GM12878 (cell line): ENCODE results near the gene CCR7. TPM values are rescaled to one million over a fixed set of nuclear protein-coding genes. Genes with fewer than 3 reads are reported as not detected.

Source experiments
- BCL3 ChIP-seq: IDR thresholded peaks from 2 replicates; pipeline ENCODE4 v1.6.1; 2011; ENCODE audit warnings: borderline replicate concordance, low read depth, mild to moderate bottlenecking, moderate library complexity, low read length; ENCODE audit not compliant: insufficient read depth, poor library complexity, severe bottlenecking
- CHD1 ChIP-seq: IDR thresholded peaks from 2 replicates; pipeline ENCODE4 v1.6.1; 2012; ENCODE audit warnings: low read depth, low read length, improper control_type of control experiment
- E2F8 ChIP-seq: fragments of 450-650 bp; IDR thresholded peaks from 2 replicates; pipeline ENCODE4 v1.6.1; 2018; ENCODE audit warnings: mild to moderate bottlenecking, low read depth, moderate library complexity; ENCODE audit not compliant: partially characterized antibody
- EP300 ChIP-seq, 2 experiments: fragments of 150-350 bp in 1 of 2; IDR thresholded peaks; 2 replicates each; pipeline ENCODE4 v1.6.1; 2011 to 2012; ENCODE audit warnings: low read depth in 2 of 2, low read length in 2 of 2, borderline replicate concordance in 1 of 2, improper control_type of control experiment in 1 of 2, inconsistent platforms in 1 of 2; ENCODE audit not compliant: control insufficient read depth in 1 of 2
- FOS ChIP-seq: IDR thresholded peaks from 3 replicates; pipeline ENCODE4 v1.6.1; 2011; ENCODE audit warnings: borderline replicate concordance; ENCODE audit not compliant: insufficient read length; ENCODE audit errors: extremely low read depth
- GATAD2B ChIP-seq: fragments of 450-650 bp; conservative IDR thresholded peaks from 2 replicates; pipeline ENCODE4 v1.6.1; 2017; ENCODE audit warnings: low read depth, mild to moderate bottlenecking, moderate library complexity
- HCFC1 ChIP-seq: fragments of 150-350 bp; IDR thresholded peaks from 2 replicates; pipeline ENCODE4 v1.6.1; 2014; ENCODE audit warnings: low read length
- HDAC2 ChIP-seq: fragments of 200-600 bp; sonication (generic); IDR thresholded peaks from 2 replicates; pipeline ENCODE4 v1.6.1; 2017
- IRF5 ChIP-seq: fragments of 450-650 bp; IDR thresholded peaks from 2 replicates; pipeline ENCODE4 v1.6.1; 2017; ENCODE audit warnings: borderline replicate concordance
- KDM1A ChIP-seq: fragments of 200-600 bp; sonication (generic); IDR thresholded peaks from 2 replicates; pipeline ENCODE4 v1.6.1; 2016; ENCODE audit warnings: borderline replicate concordance
- MTA3 ChIP-seq: IDR thresholded peaks from 2 replicates; pipeline ENCODE4 v1.6.1; 2012; ENCODE audit warnings: low read length, inconsistent platforms, borderline replicate concordance
- MYB ChIP-seq: fragments of 150-350 bp; IDR thresholded peaks from 2 replicates; pipeline ENCODE4 v1.6.1; 2014; ENCODE audit warnings: mild to moderate bottlenecking, low read depth, low read length, borderline replicate concordance
- PML ChIP-seq: IDR thresholded peaks from 2 replicates; pipeline ENCODE4 v1.6.1; 2012; ENCODE audit warnings: low read length, inconsistent platforms
- POLR2AphosphoS5 ChIP-seq: IDR thresholded peaks from 2 replicates; pipeline ENCODE4 v1.6.1; 2011; ENCODE audit warnings: mild to moderate bottlenecking, low read length, inconsistent platforms
- RUNX3 ChIP-seq: IDR thresholded peaks from 2 replicates; pipeline ENCODE4 v1.6.1; 2012; ENCODE audit warnings: low read length, inconsistent platforms
- SIN3A ChIP-seq: IDR thresholded peaks from 2 replicates; pipeline ENCODE4 v1.6.1; 2012; ENCODE audit warnings: low read depth, low read length, improper control_type of control experiment
- ZBTB11 ChIP-seq: fragments of 450-650 bp; formaldehyde crosslinking; IDR thresholded peaks from 2 replicates; pipeline ENCODE4 v1.5.0; 2022; ENCODE audit warnings: mild to moderate bottlenecking, missing genetic modification characterization
- ZNF687 ChIP-seq: fragments of 450-650 bp; IDR thresholded peaks from 2 replicates; pipeline ENCODE4 v1.6.1; 2017; ENCODE audit warnings: mild to moderate bottlenecking, moderate library complexity
- polyA plus RNA-seq, 11 experiments: library from polyadenylated mRNA; depleted of rRNA in 4 of 11; unstranded in 6 of 11; stranded (reverse) in 5 of 11; fragments of >200 nt; fragmentation: Nextera tagmentation in 4 of 11; fragmentation: Illumina TruSeq in 1 of 11; extraction: Ambion mirVana in 4 of 11; extraction: Trizol in 1 of 11; gene quantifications; 1 replicate in 1 of 11; 2 replicates in 10 of 11; pipeline versions ENCODE4 v1.2.1 to v1.2.3, GENCODE V29; 2011 to 2016; ENCODE audit warnings: inconsistent platforms in 2 of 11, missing spikeins in 2 of 11, low read depth in 1 of 11
- total RNA-seq, 4 experiments: library from RNA; depleted of rRNA in 3 of 4; stranded (reverse); fragments of >200 nt in 3 of 4; fragmentation: Illumina TruSeq in 1 of 4; extraction: Trizol in 1 of 4; gene quantifications; 2 replicates each; pipeline versions ENCODE4 v1.2.1 to v1.2.3, GENCODE V29; 2013 to 2021

CCR7 gene
- total and polyA plus RNA-seq, 10 of the 15 experiments (the other 5 are each of a cell fraction or from before 2014, with no cell fraction given) = 131 to 1,171 (median 260) TPM

- no peak for TF ChIP-seq ZNF687
- TF ChIP-seq BCL3 = no peak
- 0 out of 2 replicates have a peak, but pooled peaks have one; percentile 2 for TF ChIP-seq MTA3
- TF ChIP-seq RUNX3 = no peak
- no peak for TF ChIP-seq E2F8
- TF ChIP-seq KDM1A = no peak
- no peak for TF ChIP-seq IRF5
- no peak for TF ChIP-seq PML
- no peak for TF ChIP-seq SIN3A
- TF ChIP-seq CHD1 = 0 out of 2 replicates have a peak, but pooled peaks have one; percentile 80
- no peak for TF ChIP-seq GATAD2B
- no peak for TF ChIP-seq FOS
- no peak for TF ChIP-seq EP300 (IDR thresholded peaks at IDR 0.05; ENCODE audit: borderline replicate concordance in 1 of 2, control insufficient read depth in 1 of 2, low read depth in 2 of 2, low read length in 2 of 2)
- no peak for TF ChIP-seq ZBTB11 (CRISPR knock-in tag)
- peak; percentile 62 for TF ChIP-seq POLR2AphosphoS5
- TF ChIP-seq HDAC2 = no peak
- no peak for TF ChIP-seq MYB
- TF ChIP-seq HCFC1 = no peak
Observed at GRCh38 chr17:40562838-40563219, 2.4 kb downstream of the CCR7 start (continued).
